Measurements from ENCODE around the gene MMAB.
"Not testable (repeated sequence)": the region's sequence is repeated elsewhere in the genome, so short reads cannot be mapped to it uniquely, and the experiment has no call there.

The MMAB gene

DNA sequence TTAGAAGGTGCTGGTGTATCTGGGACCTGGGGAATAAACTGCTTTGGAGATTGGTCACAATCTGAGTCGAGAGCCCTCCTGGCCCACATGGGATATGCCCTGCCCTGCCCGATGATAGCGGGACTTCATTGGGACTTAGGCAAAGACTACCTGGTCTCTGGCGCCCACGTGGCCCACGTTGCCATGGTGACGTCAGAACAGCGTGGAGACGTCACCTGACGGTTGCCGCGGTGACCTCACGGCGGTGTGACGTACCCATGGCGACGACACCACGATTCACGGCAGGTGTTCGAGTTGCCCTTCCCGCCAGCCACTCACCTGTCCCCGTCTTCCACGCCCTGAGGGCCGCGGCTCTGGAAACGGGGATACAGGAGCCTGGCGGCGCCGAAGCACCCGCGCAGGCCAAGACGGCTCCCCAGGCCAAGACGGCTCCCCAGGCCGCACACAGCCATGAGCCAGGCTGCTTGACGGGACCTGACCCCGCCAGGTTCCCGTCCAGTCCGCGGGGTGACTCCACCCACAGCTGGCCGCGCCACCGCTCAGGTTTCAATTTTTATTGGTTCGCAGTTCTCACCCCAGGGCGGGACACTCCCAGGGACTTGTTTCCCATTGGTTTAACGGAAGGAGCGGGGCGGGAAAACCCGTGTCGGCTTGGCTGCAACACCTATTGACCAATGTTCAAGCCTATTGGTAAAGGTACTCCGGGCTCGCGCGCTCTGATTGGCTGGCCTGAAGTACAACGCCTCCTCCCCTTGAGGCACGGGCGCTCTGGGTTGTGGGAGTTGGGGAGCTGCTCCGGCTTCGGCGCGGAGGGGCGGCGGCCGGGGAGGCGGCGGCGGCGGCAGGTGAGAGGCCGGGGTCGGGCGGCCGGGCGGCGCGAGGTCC, at the start of gene MMAB, which contains the start of gene MVK:
Gene MMAB (minus strand): TSS at position 476 of the 885 bp plus-strand sequence. CDS start 24 bp downstream, at position 452.
Gene MVK (plus strand): TSS at position 766 of the 885 bp plus-strand sequence. CDS start 1,029 bp downstream, outside the sequence.
- DNase-seq: peak; percentile 96

DNA sequence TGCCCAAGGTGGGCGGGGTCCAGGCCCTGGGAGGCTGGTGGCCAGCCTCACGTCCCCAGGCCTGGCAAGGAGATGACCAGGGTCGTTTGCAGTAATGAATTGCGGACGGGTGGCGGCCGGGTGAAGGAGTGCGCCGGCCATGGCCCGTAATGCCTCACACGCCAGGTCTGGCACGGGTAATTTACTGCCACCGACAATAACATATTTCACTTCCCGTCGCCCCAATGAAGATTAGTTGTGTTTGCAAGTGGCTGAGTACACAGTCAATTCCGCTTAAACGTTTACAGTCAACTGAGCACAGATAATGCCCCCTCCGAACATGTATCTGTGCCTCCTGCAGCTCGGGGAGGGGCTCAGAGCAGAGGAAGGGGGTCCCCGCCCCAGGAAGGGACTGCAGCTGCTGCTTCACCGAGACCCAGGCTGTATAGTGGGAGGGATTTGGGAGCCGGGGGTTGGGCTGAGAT, 48.6 kb upstream of the MMAB start:
- no peak for DNase-seq

DNA sequence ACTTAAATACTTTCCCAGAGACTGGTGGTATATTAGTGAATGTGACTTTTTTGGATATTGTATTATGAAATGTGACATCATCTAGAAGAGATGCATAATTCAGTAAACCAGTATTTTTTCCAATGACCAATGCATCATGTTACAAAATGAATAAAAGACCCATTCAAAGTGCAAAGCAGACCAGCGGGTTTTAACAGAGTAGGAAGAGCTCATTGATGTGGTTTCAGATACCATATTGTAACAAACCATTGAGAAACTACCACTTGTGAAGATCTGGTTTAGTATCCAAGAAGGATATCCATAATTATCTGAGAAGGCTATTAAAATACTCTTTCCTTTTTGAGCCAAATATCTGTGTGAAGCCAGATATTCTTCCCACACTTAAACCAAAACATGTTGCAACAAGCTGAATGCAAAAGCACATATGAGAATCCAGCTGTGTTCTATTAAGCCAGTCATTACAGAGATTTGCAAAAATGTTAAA, 47.9 kb upstream of the MMAB start:
- no peak for DNase-seq

DNA sequence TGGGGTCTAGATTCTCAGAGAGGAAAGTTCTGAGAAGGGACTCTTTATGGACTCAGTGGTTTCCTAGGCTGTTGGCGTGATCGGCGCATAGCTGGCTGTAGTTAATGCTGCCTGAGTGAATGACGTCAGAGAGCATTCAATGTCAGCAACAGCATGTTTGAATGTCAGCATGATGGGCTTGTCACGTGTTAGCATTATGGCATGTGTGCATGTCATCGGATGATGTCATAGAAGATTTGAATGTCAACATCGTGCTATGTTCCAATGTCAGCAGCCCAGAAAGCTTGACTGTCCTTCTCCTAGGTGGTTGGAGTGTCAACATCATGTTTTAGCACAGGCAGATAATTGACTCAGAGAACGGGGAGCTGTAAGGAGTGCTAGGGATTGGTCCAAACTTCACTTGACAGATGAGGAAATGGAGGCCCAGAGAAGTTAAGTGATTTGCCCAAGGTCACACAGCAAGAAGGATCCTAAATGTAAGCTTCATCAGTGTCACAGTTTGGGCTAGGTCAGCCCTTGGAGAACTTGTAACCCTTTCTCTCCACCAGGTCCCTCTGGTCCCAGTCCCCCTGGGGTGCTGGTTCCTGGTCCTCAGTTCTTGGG, 45.8 kb upstream of the MMAB start:
- DNase-seq: no peak

DNA sequence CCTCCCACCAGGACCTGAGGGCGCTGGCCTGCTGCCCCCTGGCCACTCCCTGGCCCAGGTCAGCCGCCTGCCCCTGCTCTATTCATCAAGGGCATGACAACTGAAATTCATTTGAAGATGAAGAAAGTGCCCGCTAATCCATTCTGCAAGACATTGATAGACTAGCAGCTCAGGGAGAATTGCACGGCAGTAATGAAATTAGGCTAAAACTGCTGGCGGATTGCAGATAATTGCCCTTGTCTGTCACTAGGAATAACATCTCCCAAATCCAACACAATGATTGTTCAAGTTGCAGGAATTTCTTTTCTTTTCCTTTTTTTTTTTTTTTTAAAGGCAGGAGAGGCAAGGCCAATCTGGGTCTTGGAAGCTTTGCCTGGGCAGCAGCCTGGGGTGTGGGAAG, 44.8 kb upstream of the MMAB start:
- DNase-seq: no peak

DNA sequence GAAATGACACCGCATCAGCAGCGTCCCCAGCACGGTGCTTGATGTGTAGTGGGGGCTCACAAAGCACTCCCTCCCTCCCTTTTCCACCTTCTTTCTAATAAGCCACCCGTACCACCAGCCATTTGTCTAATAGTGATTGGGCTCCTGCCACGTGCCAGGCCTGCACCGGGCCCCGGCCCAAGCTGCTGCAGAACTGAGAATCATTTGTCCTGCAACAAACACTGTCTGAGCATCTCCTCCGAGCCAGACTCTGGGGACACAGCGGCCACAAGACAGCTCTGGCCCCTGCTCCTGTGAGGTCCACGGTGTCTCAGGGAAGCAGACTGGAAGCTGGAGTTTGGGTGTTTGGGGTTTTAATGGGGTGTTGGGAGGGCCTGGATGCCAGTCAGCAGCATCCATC, 44.2 kb upstream of the MMAB start:
- no peak for DNase-seq

DNA sequence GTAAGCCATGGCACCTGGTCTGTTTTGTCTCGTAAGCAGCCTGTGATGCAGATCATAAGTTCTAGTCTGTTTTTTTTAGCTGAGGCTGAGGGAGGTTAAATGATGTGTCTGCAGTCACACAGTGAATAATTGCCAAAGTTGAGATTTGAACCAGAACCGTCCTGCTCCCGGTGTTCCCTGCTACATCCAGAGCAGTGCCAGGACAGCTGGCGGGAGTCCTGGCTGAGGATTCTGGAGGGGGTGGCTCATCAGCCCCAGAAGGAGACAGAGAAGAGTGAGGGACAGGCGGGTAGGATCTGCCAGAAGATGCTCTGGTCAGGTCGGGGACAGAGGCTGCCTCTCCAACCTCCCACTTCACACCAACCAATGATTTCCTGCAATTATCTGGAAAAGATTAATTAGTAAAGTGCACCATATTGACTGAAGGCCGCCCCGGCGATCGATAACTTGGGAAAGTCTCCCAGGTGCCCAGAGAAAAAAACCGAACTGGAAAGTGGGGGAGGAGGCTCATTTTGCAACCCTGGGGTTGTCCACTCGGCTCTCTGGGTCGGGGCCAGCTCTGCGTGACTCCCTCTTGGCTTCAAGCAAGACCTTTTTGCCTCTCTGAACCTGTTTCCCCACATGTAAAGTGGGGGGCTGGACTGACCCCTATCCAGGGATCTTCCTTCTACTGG, 42.4 kb upstream of the MMAB start:
- no peak for DNase-seq

DNA sequence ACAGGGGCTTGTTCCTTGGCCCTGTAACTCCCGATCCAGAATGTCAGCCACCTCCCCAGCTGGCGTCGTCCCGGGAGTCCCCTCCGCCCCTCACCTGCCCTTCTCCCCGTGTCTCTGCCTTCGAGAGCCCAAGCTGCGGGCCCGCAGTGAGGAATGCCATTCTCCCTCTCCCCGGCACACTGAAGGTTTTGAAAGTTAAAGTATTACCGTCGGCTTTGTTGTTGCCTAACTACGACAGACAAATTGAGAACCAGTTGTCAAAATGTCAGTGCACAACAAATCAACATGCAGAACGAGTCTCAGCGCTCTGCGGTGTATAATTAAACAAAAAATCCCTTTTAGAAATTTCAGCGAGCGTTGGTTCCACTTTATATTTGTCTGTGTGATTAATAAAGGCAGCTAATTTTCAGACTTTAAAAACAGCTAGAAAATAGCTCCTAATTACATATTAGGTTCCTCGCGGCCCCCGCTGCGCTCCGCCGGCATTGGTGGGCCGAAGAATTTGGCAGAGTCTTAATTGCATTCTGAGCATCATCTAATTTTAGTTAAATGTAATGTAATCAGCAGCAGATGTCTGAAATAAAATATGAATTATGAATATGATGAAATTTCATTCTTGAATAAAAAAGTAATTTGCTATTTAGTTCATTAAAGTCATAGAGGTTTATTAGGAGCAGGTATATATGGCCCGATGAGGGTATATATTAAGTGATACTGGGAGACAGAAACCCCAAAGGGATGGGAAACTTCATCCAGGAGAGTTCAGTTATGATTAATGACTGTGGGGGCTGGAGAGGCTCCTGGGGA, 40.5 kb upstream of the MMAB start:
- no peak for DNase-seq

DNA sequence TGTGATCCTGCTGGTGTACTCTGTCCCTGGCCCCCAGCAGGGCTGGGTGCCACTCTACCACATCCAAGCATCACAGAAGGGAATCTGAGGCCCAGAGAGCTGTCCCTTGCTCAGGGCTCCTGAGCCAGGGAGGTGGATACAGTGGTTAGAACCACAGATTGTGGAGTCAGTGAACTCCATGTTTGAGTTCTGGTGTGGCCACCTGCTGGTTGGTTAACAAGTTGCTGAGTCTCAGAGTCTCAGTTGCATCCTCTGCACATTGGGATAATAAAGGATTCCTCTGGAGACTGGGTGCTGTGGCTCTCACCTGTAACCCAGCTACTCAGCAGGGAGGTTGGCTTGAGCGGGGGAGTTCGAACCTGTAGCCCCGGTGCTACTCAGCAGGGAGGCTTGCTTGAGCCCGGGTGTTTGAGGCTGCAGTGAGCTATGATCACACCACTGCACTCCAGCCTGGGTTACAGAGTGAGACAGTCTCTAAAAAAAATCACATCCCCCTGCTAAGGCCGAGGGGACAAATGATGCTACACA, 39.7 kb upstream of the MMAB start:
- no peak for DNase-seq

DNA sequence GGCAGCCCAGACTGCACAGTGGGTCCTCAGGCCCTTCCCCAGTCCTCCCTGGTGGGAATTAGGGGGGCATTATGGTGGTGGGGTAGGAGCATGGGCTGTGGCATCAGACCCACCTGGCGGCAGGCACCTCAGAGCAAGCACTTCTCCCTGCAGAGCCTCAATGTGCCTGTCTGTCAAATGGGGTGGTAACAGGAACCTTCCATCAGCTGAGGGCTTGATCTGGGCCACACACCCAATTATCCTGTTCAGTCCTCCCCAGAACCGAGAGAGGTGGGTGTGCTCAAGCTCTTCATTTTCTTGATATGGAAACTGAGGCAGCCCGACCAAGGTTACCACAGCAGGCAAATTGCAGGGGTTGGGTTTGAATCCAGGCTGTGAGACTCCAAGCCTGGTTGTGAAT, 38.7 kb upstream of the MMAB start:
- DNase-seq: no peak

DNA sequence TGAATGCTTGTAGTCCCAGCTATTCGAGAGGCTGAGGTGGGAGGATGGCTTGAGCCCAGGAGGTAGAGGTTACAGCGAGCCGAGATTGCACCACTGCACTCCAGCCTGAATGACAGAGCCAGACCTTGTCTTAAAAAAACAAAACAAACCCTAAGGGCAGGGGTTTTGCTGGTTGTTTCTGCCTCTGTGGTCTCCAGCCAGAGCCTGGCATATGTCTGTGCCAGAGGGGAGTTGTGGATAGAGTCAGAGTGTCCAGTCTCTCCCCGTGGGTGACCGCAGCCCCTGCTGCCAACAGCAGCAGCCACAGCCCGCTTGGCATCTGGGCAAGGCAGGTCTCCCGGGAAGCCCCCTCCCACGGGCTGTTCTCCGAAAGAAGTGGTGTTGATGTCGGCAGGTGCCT, 37.9 kb upstream of the MMAB start:
- DNase-seq: no peak

DNA sequence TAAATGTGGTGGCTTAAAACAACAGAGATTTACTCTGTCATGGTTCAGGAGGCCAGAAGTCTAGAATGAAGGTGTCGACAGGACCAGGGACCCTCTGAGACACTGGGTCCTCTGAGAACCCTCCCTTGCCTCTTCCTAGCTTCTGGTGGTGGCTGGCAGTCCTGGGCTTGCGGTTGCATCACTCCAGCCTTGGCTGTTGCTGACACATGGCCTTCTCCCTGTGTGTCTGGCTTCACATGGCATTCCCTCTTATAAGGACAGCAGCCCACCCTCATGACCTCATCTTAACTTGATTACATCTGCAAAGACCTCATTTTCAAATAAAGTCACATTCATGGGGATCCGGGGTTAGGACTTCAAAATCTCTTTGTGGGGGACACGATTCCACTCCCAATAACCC, 37.2 kb upstream of the MMAB start:
- DNase-seq: no peak

DNA sequence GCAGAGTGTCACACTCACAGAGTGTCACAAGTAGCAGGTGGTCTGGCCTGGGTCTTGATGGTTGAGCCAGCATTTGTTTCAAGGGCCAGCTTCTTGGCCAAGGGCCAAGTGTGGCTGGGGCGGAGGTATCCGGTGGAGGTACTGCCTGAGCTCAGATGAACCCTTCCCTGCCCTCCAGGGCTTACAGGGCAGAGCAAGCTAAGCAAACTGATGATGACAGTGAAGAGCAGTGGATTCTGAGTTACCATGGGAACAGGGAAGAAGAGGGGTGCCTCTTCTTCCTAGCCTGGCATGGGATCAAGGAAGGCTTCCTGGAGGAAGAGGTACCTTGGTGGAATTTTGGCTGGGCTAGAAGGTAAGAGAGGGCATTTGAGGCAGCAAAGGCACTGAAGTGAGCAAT, 36.0 kb upstream of the MMAB start:
- no peak for DNase-seq

DNA sequence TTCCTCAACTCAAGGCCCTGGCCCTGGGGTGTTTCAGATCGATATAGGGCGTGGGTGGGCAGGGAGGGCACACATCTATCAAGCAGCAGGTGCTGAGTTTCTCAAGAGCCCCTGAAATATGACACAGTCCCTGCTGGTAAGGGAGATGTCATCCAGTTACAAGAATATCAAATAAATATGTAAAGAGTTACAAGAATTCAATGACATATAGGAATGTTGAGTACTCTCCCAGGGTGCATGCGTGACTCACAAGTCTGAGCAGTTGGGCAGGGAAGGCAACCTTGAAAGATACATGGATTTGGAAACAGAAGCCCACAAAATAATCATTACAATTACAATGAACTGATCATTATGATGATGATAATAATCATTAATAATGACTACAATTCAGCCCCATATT, 35.5 kb upstream of the MMAB start:
- no peak for DNase-seq

DNA sequence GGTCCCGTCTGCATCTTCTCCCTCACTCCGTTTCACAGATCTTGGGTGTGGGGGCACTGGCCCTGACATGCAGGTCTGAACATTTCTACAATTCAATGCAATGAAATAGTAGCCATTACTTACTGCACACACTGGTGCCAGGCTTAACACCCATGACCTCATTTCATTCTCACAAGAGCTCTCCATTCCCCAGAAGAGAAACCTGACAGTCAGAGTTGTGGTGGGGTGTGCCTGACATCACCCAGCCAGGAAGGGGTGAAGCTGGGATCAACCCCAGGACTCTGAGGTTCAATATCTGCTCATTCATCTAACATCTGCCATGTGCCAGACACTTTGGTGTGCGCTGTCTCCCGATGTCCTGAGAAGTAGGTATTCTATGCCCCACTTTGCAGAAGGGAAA, 35.0 kb upstream of the MMAB start:
- no peak for DNase-seq

DNA sequence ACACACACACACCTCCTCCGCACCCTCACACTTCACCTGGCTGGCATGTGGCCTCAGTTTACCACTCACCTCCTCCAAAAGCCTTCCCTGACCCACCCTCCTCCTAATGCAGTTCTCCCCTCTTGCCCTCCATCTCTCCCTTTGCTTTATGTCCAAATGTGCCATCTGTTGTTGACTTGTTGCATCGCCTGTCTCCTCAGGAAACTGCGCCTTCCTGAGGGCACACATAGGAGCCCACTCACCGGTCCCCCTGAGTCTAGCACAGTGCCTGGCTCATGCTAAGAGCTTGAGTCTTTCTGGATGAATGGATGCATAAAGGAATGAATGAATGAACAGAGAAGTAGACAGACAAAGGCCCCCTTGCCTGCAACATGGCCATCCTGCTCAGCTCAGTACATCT, 34.3 kb upstream of the MMAB start:
- DNase-seq: no peak

DNA sequence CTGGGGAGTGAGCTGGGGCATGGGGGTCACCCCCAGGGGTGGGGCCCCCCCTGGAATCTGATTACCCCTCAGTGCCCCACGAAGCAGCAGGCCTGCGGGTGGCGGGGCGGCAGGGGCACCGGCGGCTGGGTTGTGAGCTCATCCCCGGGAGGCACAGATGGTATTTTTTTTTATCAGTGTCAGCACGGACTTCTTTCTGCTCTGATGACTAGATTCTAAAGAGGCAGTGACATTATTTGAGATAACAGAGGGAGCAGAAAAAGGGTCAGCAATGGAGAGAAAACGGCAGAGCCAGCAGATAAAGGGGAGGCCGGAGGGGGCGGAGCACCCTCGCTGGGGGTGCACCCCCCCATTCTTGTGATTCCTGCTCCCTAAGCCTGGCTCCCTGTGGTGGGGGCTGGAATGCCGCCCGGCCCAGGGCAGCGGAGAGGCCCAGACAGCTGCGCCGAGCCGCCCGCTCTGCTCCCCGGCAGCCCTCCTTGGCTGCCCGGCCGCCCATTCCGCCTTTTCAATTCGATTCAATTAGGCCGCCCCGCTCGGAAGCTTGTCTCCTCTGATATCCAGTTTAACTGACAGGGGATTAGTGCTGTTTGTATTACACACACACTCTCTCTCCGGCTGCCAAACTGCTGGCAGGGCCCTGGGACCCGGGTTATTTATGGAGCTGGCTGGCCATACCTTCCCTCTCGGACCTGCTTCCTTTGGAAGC, 33.2 kb upstream of the MMAB start:
- DNase-seq: no peak

DNA sequence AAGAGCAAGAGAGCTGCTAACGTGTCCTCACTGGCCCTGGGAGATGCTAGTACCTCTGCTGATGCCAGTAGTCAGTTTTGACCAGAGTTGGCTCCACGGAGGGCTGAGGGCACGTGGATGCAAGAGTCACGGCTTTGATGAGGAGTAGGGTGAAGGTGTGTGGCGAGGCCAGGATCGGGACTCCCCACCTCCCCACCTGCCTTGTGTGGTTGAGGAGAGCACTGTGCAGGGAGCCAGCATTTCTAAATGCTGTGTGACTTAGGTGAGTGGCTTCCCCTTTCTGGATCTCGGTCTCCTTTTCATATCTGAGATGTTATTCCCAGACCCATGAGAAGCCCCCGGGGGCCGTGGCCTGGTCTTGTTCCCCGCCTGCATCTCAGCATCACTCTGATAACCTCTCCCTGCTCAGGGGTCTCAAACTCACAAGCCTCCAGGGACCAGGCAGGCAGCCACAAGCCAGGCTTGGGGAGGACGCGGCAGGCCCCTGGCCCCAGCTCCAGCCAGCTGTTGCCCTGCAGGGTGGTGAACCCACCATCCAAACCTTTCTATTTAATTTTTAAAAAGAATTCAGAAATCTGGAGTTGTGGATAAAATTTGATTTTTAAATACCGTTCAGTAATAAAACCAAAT, 32.4 kb upstream of the MMAB start:
- no peak for DNase-seq

DNA sequence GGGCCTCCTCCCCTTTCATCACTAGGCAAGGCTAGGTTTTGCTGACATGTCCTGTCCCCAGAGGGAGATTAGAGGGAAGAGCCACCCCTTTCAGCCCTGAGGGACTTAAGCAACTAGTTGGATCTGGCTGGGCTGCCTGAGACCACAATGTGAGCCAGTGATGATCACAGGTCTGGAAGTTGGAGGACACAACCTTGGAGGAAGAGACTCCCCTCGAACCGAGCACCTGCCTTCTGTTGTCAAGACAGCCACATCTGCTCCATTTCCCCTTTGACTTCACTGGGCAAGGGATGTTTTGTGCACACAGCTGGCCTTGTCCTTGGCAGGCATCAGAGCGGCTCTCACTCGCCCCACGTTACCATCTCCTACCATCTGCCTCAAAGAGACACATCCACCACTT, 31.7 kb upstream of the MMAB start:
- no peak for DNase-seq

DNA sequence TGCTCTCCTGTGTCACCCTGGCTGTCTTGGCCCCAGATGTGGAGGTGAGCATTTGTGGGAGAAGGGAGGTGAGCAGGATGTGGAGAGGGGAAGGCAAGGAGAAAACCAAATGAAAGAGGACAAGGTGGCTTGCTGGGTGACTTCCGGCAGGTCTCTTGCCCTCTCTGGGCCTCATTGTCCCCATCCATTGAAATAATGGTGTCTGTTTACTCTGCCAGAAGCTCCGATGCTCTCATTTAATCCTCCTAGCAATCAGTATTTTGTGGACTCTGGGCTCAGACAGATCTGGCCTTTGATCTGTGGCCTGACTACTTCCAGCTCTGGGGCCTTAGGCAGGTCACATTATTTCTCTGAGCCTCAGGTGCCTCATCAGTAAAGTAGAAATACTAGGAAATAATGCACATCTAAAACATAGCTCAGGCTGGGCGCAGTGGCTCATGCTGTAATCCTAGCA, 30.9 kb upstream of the MMAB start:
- no peak for DNase-seq

DNA sequence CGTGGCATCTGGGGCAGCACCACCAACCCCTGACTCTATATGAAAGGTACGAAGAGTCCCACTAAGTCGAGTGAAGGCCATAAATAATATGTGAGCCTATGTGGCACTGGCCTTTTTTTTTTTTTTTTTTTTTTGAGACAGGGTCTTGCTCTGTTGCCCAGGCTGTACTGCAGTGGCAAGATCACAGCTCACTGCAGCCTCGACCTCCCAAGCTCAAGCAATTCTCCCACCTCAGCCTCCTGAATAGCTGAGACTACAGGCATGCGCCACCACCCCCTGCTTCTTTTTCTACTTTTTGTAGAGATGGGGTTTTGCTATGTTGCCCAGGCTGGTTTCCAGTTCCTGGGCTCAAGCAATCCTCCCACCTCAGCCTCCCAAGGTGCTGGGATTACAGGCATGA, 28.8 kb upstream of the MMAB start:
- DNase-seq: not testable (repeated sequence)

Data from activated CD4-positive, alpha-beta T cell treated with anti-CD3 and anti-CD28 coated beads for 1 hour (primary cell).